HepG2 (cell line): ENCODE data around the gene ARSB. TPM values are rescaled to one million over a fixed set of nuclear protein-coding genes. Genes with fewer than 3 reads are reported as not detected.

Experiments used
- AKAP8 ChIP-seq: sonication (generic); formaldehyde crosslinking; IDR thresholded peaks from 2 replicates; pipeline ENCODE4 v1.5.1; 2020; ENCODE audit warnings: mild to moderate bottlenecking, missing genetic modification reagents
- ATF1 ChIP-seq: IDR thresholded peaks from 2 replicates; pipeline ENCODE4 v1.6.1; 2016; ENCODE audit warnings: mild to moderate bottlenecking, control low read depth
- ATF7 ChIP-seq, 2 experiments: fragments of 450-650 bp in 1 of 2; sonication (generic) in 1 of 2; formaldehyde crosslinking in 1 of 2; IDR thresholded peaks; 2 replicates each; pipeline versions ENCODE4 v1.4.0 to v1.6.1; 2016 to 2020; ENCODE audit warnings: antibody characterized with exemption in 1 of 2, mild to moderate bottlenecking in 1 of 2, missing genetic modification reagents in 1 of 2
- CENPT ChIP-seq: sonication (generic); formaldehyde crosslinking; IDR thresholded peaks from 2 replicates; pipeline ENCODE4 v1.8.0; 2022; ENCODE audit warnings: low read depth, mild to moderate bottlenecking, moderate library complexity, missing genetic modification reagents
- FOXO4 ChIP-seq: sonication (generic); formaldehyde crosslinking; conservative IDR thresholded peaks from 2 replicates; pipeline ENCODE4 v1.8.1; 2023; ENCODE audit warnings: missing genetic modification reagents
- GFI1 ChIP-seq: sonication (generic); formaldehyde crosslinking; IDR thresholded peaks from 2 replicates; pipeline ENCODE4 v1.5.0; 2020; ENCODE audit warnings: missing genetic modification reagents, mild to moderate bottlenecking, borderline replicate concordance
- HMGXB3 ChIP-seq: sonication (generic); formaldehyde crosslinking; IDR thresholded peaks from 2 replicates; pipeline ENCODE4 v1.4.0; 2020; ENCODE audit warnings: missing genetic modification reagents, borderline replicate concordance
- HOXA7 ChIP-seq: sonication (generic); formaldehyde crosslinking; IDR thresholded peaks from 2 replicates; pipeline ENCODE4 v1.8.1; 2022; ENCODE audit warnings: mild to moderate bottlenecking, missing genetic modification reagents, moderate library complexity
- ISL2 ChIP-seq: sonication (generic); formaldehyde crosslinking; IDR thresholded peaks from 2 replicates; pipeline ENCODE4 v1.5.0; 2020; ENCODE audit warnings: missing genetic modification reagents
- JUNB ChIP-seq: sonication (generic); formaldehyde crosslinking; IDR thresholded peaks from 2 replicates; pipeline ENCODE4 v1.8.0; 2022; ENCODE audit warnings: missing genetic modification reagents, mild to moderate bottlenecking, borderline replicate concordance
- KDM3A ChIP-seq: IDR thresholded peaks from 2 replicates; pipeline ENCODE4 v1.6.1; 2018; ENCODE audit warnings: low read depth, missing compliant biosample characterization
- KLF11 ChIP-seq: IDR thresholded peaks from 2 replicates; pipeline ENCODE4 v1.6.1; 2016; ENCODE audit warnings: missing compliant biosample characterization
- KLF13 ChIP-seq: sonication (generic); formaldehyde crosslinking; IDR thresholded peaks from 2 replicates; pipeline ENCODE4 v1.4.0; 2020; ENCODE audit warnings: mild to moderate bottlenecking, missing genetic modification reagents
- MBNL3 ChIP-seq: fragments of 250-450 bp; sonication (Bioruptor Pico); conservative IDR thresholded peaks from 2 replicates; pipeline ENCODE4 v1.8.0; 2022; ENCODE audit warnings: mild to moderate bottlenecking, inconsistent platforms
- PBX2 ChIP-seq: IDR thresholded peaks from 2 replicates; pipeline ENCODE4 v1.6.1; 2016; ENCODE audit warnings: control low read depth
- POLR2A ChIP-seq, 2 experiments: IDR thresholded peaks; 2 replicates each; pipeline ENCODE4 v1.6.1; 2011; ENCODE audit warnings: low read depth in 2 of 2, low read length in 2 of 2, mild to moderate bottlenecking in 1 of 2, moderate library complexity in 1 of 2; ENCODE audit not compliant: insufficient read depth in 1 of 2
- RARG ChIP-seq: sonication (generic); formaldehyde crosslinking; IDR thresholded peaks from 2 replicates; pipeline ENCODE4 v1.4.0; 2020; ENCODE audit warnings: low read depth, mild to moderate bottlenecking, missing genetic modification reagents
- SMYD3 ChIP-seq: sonication (generic); formaldehyde crosslinking; IDR thresholded peaks from 2 replicates; pipeline ENCODE4 v1.8.1; 2023; ENCODE audit warnings: mild to moderate bottlenecking, missing genetic modification reagents
- TARDBP ChIP-seq: sonication (generic); formaldehyde crosslinking; IDR thresholded peaks from 2 replicates; pipeline ENCODE4 v1.8.0; 2022; ENCODE audit warnings: mild to moderate bottlenecking, missing genetic modification reagents
- TCF7 ChIP-seq: sonication (generic); IDR thresholded peaks from 2 replicates; pipeline ENCODE4 v1.6.1; 2016; ENCODE audit warnings: antibody characterized with exemption, low read depth
- TEAD3 ChIP-seq: optimal IDR thresholded peaks from 2 replicates; pipeline ENCODE3; 2016; ENCODE audit warnings: borderline replicate concordance
- U2AF2 ChIP-seq: fragments of 200-400 bp; formaldehyde crosslinking; IDR thresholded peaks from 2 replicates; pipeline ENCODE4 v1.6.1; 2017; ENCODE audit warnings: low read depth, mild to moderate bottlenecking, low read length
- ZNF326 ChIP-seq: sonication (generic); formaldehyde crosslinking; IDR thresholded peaks from 2 replicates; pipeline ENCODE4 v1.4.0; 2020; ENCODE audit warnings: missing genetic modification reagents, borderline replicate concordance
- ZNF546 ChIP-seq: sonication (generic); formaldehyde crosslinking; conservative IDR thresholded peaks from 2 replicates; pipeline ENCODE4 v1.8.1; 2023; ENCODE audit warnings: mild to moderate bottlenecking, missing genetic modification reagents
- ZNF644 ChIP-seq: IDR thresholded peaks from 2 replicates; pipeline ENCODE4 v1.6.1; 2016; ENCODE audit warnings: low read depth
- ZNF713 ChIP-seq: sonication (generic); formaldehyde crosslinking; IDR thresholded peaks from 2 replicates; pipeline ENCODE4 v1.4.0; 2020; ENCODE audit warnings: mild to moderate bottlenecking, missing genetic modification reagents
- ZNF75D ChIP-seq: sonication (generic); formaldehyde crosslinking; IDR thresholded peaks from 2 replicates; pipeline ENCODE4 v1.8.1; 2023; ENCODE audit warnings: missing genetic modification reagents, mild to moderate bottlenecking, borderline replicate concordance
- polyA plus RNA-seq, 8 experiments: library from polyadenylated mRNA; depleted of rRNA in 3 of 8; stranded (reverse) in 7 of 8; unstranded in 1 of 8; fragments of >200 nt; fragmentation: Illumina TruSeq in 4 of 8; extraction: Trizol in 4 of 8; gene quantifications; 2 replicates each; pipeline versions ENCODE4 v1.2.1 to v1.2.3, GENCODE V29; 2011 to 2016; ENCODE audit warnings: low read depth in 4 of 8, missing spikeins in 1 of 8, mixed read lengths in 1 of 8; ENCODE audit not compliant: insufficient read depth in 1 of 8
- total RNA-seq, 5 experiments: library from RNA; depleted of rRNA; stranded (reverse); fragments of >200 nt; fragmentation: Illumina TruSeq; extraction: Trizol; gene quantifications; 2 replicates each; pipeline ENCODE4 v1.2.3, GENCODE V29; 2016; ENCODE audit warnings: low read depth in 1 of 5

The ARSB gene
- total and polyA plus RNA-seq, 2 of the 13 experiments (the other 11 are each of a cell fraction or from before 2014, with no cell fraction given) = 52.6 to 66.4 TPM

GRCh38 chr5:79002374-79002773 lies 17.3 kb upstream of the ARSB start (continued):
- no peak for TF ChIP-seq HMGXB3 (CRISPR knock-in tag)
- TF ChIP-seq ZNF546 = no peak
- TF ChIP-seq JUNB (CRISPR knock-in tag) = no peak
- TF ChIP-seq PBX2 (CRISPR knock-in tag) = no peak
- TF ChIP-seq ATF7 (IDR thresholded peaks at IDR 0.05) = peak; percentile 13; the same call in 1 of the 2 replicates
- TF ChIP-seq ATF7 (CRISPR knock-in tag; IDR thresholded peaks at IDR 0.05) = no peak
- no peak for TF ChIP-seq KDM3A (CRISPR knock-in tag)
- no peak for TF ChIP-seq AKAP8 (CRISPR knock-in tag)
- no peak for TF ChIP-seq CENPT (CRISPR knock-in tag)
- no peak for TF ChIP-seq ATF1 (CRISPR knock-in tag)
- TF ChIP-seq SMYD3 (CRISPR knock-in tag) = no peak
- no peak for TF ChIP-seq ZNF713 (CRISPR knock-in tag)
- TF ChIP-seq KLF13 (CRISPR knock-in tag) = no peak
- TF ChIP-seq HOXA7 (CRISPR knock-in tag) = no peak
- TF ChIP-seq MBNL3 (CRISPR knock-in tag) = no peak
- no peak for TF ChIP-seq FOXO4 (CRISPR knock-in tag)
- no peak for TF ChIP-seq ZNF644 (CRISPR knock-in tag)
- peak; percentile 22; the same call in 1 of the 2 replicates for TF ChIP-seq TCF7
- 0 out of 2 replicates have a peak, but pooled peaks have one; percentile 18 for TF ChIP-seq TARDBP (CRISPR knock-in tag)
- TF ChIP-seq POLR2A (IDR thresholded peaks at IDR 0.05; ENCODE audit: insufficient read depth in 1 of 2, low read depth in 2 of 2, low read length in 2 of 2) = no peak
- no peak for TF ChIP-seq U2AF2
- TF ChIP-seq GFI1 (CRISPR knock-in tag) = no peak
- no peak for TF ChIP-seq KLF11 (CRISPR knock-in tag)
- TF ChIP-seq ISL2 = peak; percentile 15; the same call in 1 of the 2 replicates
- no peak for TF ChIP-seq ZNF326 (CRISPR knock-in tag)
- TF ChIP-seq TEAD3 (CRISPR knock-in tag) = peak; percentile 91
- no peak for TF ChIP-seq RARG
- TF ChIP-seq ZNF75D (CRISPR knock-in tag) = no peak
